Measurements from ENCODE around the gene KAT8.

GRCh38 chr16:31090540-31090939 lies 26.9 kb upstream of the KAT8 start:
- TF ChIP-seq CTCF (IDR thresholded peaks at IDR 0.05; ENCODE audit: low read length) = no peak
- no peak for TF ChIP-seq EZH2 (optimal IDR thresholded peaks at IDR 0.05; ENCODE audit: low read depth, low read length)
- no peak for TF ChIP-seq EZH2phosphoT487 (IDR thresholded peaks at IDR 0.05; ENCODE audit: low read length)
